GM23338 (cell line): Measurements from ENCODE around the gene FAF2. TPM values are rescaled to one million over a fixed set of nuclear protein-coding genes. Genes with fewer than 3 reads are reported as not detected.

ENCODE experiments used
- ATAC-seq: fragments of 200-7000 bp; cut with Tn5 transposase; 3 replicates; pipeline ENCODE4 v1.9.1; 2020
- DNase-seq: peaks from one replicate; pipeline ENCODE4 v3.0.0-alpha.2; 2015; ENCODE audit warnings: low spot score
- H2AFZ ChIP-seq: fragments of 200-600 bp; sonication (generic); 2 replicates; pipeline ENCODE4 v1.8.0; 2016; ENCODE audit warnings: antibody characterized with exemption, mild to moderate bottlenecking, moderate library complexity
- H3F3A ChIP-seq: fragments of 200-600 bp; sonication (generic); replicated peaks from 2 replicates; pipeline ENCODE4 v1.8.0; 2017; ENCODE audit warnings: antibody characterized with exemption, mixed run types, low read depth
- H3K27ac ChIP-seq: fragments of 200-600 bp; sonication (generic); 2 replicates; pipeline ENCODE4 v1.6.1; 2016; ENCODE audit warnings: low read depth
- H3K27me3 ChIP-seq: fragments of 200-600 bp; sonication (generic); 2 replicates; pipeline ENCODE4 v1.8.0; 2016; ENCODE audit warnings: mild to moderate bottlenecking, mixed run types, moderate library complexity; ENCODE audit not compliant: insufficient read depth
- H3K36me3 ChIP-seq: fragments of 200-600 bp; sonication (generic); 2 replicates; pipeline ENCODE4 v1.8.0; 2016; ENCODE audit warnings: mild to moderate bottlenecking; ENCODE audit not compliant: insufficient read depth
- H3K4me1 ChIP-seq: fragments of 200-600 bp; sonication (generic); 2 replicates; pipeline ENCODE4 v1.8.0; 2016; ENCODE audit warnings: mild to moderate bottlenecking, moderate library complexity; ENCODE audit not compliant: insufficient read depth
- H3K4me2 ChIP-seq: fragments of 200-600 bp; sonication (generic); 2 replicates; pipeline ENCODE4 v1.7.1; 2017; ENCODE audit warnings: mixed run types
- H3K4me3 ChIP-seq: fragments of 200-600 bp; sonication (generic); 2 replicates; pipeline ENCODE4 v1.6.1; 2016; ENCODE audit warnings: mixed run types
- H3K79me2 ChIP-seq: fragments of 200-600 bp; sonication (generic); replicated peaks from 2 replicates; pipeline ENCODE4 v1.8.0; 2017; ENCODE audit warnings: mild to moderate bottlenecking; ENCODE audit not compliant: insufficient read depth
- H3K9me2 ChIP-seq: fragments of 200-600 bp; sonication (generic); 2 replicates; pipeline ENCODE4 v1.8.0; 2017; ENCODE audit not compliant: insufficient read depth
- H4K20me1 ChIP-seq: fragments of 200-600 bp; sonication (generic); replicated peaks from 2 replicates; pipeline ENCODE4 v1.8.0; 2017; ENCODE audit warnings: mild to moderate bottlenecking; ENCODE audit not compliant: insufficient read depth
- H3K27ac Mint-ChIP-seq: 2 replicates; pipeline ENCODE4 v1.8.0; 2020; ENCODE audit warnings: inconsistent platforms, mild to moderate bottlenecking, moderate library complexity, mixed read lengths
- H3K27me3 Mint-ChIP-seq: 3 replicates; pipeline ENCODE4 v1.8.0; 2022; ENCODE audit warnings: low read depth, mild to moderate bottlenecking, moderate library complexity, mixed read lengths, inconsistent platforms; ENCODE audit not compliant: insufficient read depth, poor library complexity
- H3K36me3 Mint-ChIP-seq: 3 replicates; pipeline ENCODE4 v1.8.0; 2021; ENCODE audit warnings: low read depth, mild to moderate bottlenecking, inconsistent platforms, moderate library complexity, mixed read lengths
- H3K4me1 Mint-ChIP-seq: 3 replicates; pipeline ENCODE4 v1.8.0; 2020; ENCODE audit warnings: mild to moderate bottlenecking, inconsistent platforms, mixed read lengths
- H3K4me3 Mint-ChIP-seq: 3 replicates; pipeline ENCODE4 v1.8.0; 2021; ENCODE audit warnings: moderate library complexity, mild to moderate bottlenecking, inconsistent platforms, mixed read lengths
- H3K9me3 Mint-ChIP-seq: 3 replicates; pipeline ENCODE4 v1.8.0; 2020; ENCODE audit warnings: moderate library complexity, mild to moderate bottlenecking, inconsistent platforms, mixed read lengths
- CTCF ChIP-seq, 2 experiments: fragments of 200-600 bp in 1 of 2; sonication (generic) in 1 of 2; conservative IDR thresholded peaks; 2 replicates each; pipeline versions ENCODE4 v1.5.1 to v1.6.1; 2016 to 2017; ENCODE audit warnings: antibody characterized with exemption in 2 of 2, low read depth in 2 of 2, mild to moderate bottlenecking in 2 of 2, moderate library complexity in 1 of 2
- ETS1 ChIP-seq: IDR thresholded peaks from 2 replicates; pipeline ENCODE4 v1.6.1; 2016; ENCODE audit warnings: antibody characterized with exemption
- EZH2 ChIP-seq: fragments of 200-600 bp; sonication (generic); IDR thresholded peaks from one replicate; pipeline ENCODE4 v1.8.0; 2017; ENCODE audit warnings: antibody characterized with exemption, mild to moderate bottlenecking, low read depth; ENCODE audit not compliant: unreplicated experiment
- POLR2AphosphoS5 ChIP-seq: IDR thresholded peaks from 2 replicates; pipeline ENCODE4 v1.6.1; 2016; ENCODE audit warnings: antibody characterized with exemption, low read depth
- REST ChIP-seq: IDR thresholded peaks from one replicate; pipeline ENCODE4 v1.6.1; 2018; ENCODE audit warnings: antibody characterized with exemption; ENCODE audit not compliant: unreplicated experiment
- polyA plus RNA-seq: library from polyadenylated mRNA; unstranded; fragments of >200 nt; fragmentation: Nextera tagmentation; extraction: Ambion mirVana; gene quantifications from 2 replicates; pipeline ENCODE4 v1.2.1, GENCODE V29; 2016
- total RNA-seq: library from RNA; depleted of rRNA; stranded (reverse); fragments of >200 nt; shearing (Covaris generic); gene quantifications from 2 replicates; pipeline ENCODE4 v1.2.3, GENCODE V29; 2014

FAF2 gene
- total and polyA plus RNA-seq, 2 experiments from 2014 or later = 32.8 to 37.6 TPM

GRCh38 chr5:176420972-176421544 is 27.1 kb upstream of the FAF2 start:
- H3K36me3 ChIP-seq = 0 out of 2 replicates have a peak, but pooled peaks cover 3% of the 10 kb centered on the region
- no peak overlapping the region for H3K27ac Mint-ChIP-seq
- no peaks in the 10 kb centered on the region for H3K79me2 ChIP-seq
- peaks cover 23% of the 10 kb centered on the region for H3K36me3 Mint-ChIP-seq
- H4K20me1 ChIP-seq = no peaks in the 10 kb centered on the region
- H3K4me1 Mint-ChIP-seq = 0 out of 3 replicates have a peak, but pooled peaks cover 3% of the 10 kb centered on the region
- H3K4me1 ChIP-seq = no peaks in the 10 kb centered on the region
- H3K9me2 ChIP-seq = 0 out of 2 replicates have a peak, but pooled peaks cover 6% of the 10 kb centered on the region
- ATAC-seq = no peak
- H3K9me3 Mint-ChIP-seq = peaks cover 60% of the 10 kb centered on the region
- H3K27me3 Mint-ChIP-seq = peaks cover 16% of the 10 kb centered on the region
- TF ChIP-seq ETS1 = no peak
- no peak for TF ChIP-seq REST
- H3K4me3 ChIP-seq = no peak overlapping the region
- H3K4me2 ChIP-seq = no peak overlapping the region
- H3K27ac ChIP-seq = no peak overlapping the region
- H3K27me3 ChIP-seq = peaks cover 17% of the 10 kb centered on the region
- no peak overlapping the region for H3K4me3 Mint-ChIP-seq
- no peak overlapping the region for H2AFZ ChIP-seq
- no peak for DNase-seq
- 0 out of 2 replicates have a peak, but pooled peaks cover 4% of the 10 kb centered on the region for H3F3A ChIP-seq

GRCh38 chr5:176424181-176424580 is 24.0 kb upstream of the FAF2 start:
- Histone ChIP-seq H3K27me3 (no peaks in the 10 kb centered on the region), H4K20me1 (no peaks in the 10 kb centered on the region), H3K4me2 (no peak overlapping the region), H3K9me2 (0 out of 2 replicates have a peak, but pooled peaks cover 3% of the 10 kb centered on the region), H3K36me3 (0 out of 2 replicates have a peak, but pooled peaks cover 3% of the 10 kb centered on the region), H3F3A (no peaks in the 10 kb centered on the region), H3K4me3 (no peak overlapping the region), H3K79me2 (no peaks in the 10 kb centered on the region), H3K27ac (no peak overlapping the region), H2AFZ (no peak overlapping the region), H3K4me1 (no peaks in the 10 kb centered on the region)
- H3K9me3 Mint-ChIP-seq = peaks cover 52% of the 10 kb centered on the region
- DNase-seq (no peak), ATAC-seq (no peak)
- peaks cover 23% of the 10 kb centered on the region for H3K36me3 Mint-ChIP-seq
- H3K27ac Mint-ChIP-seq = no peak overlapping the region
- peaks cover 4% of the 10 kb centered on the region for H3K27me3 Mint-ChIP-seq
- H3K4me1 Mint-ChIP-seq = no peaks in the 10 kb centered on the region
- H3K4me3 Mint-ChIP-seq = no peak overlapping the region
- TF ChIP-seq EZH2 (no peak), ETS1 (no peak), REST (no peak), POLR2AphosphoS5 (no peak), CTCF (conservative IDR thresholded peaks at IDR 0.05; ENCODE audit: low read depth in 2 of 2) (no peak)
